GM12878 (cell line): ENCODE data around the gene SHISA7. TPM values are rescaled to one million over a fixed set of nuclear protein-coding genes. Genes with fewer than 3 reads are reported as not detected.

Source experiments
- BCL3 ChIP-seq: IDR thresholded peaks from 2 replicates; pipeline ENCODE4 v1.6.1; 2011; ENCODE audit warnings: borderline replicate concordance, low read depth, mild to moderate bottlenecking, moderate library complexity, low read length; ENCODE audit not compliant: insufficient read depth, poor library complexity, severe bottlenecking
- polyA plus RNA-seq, 11 experiments: library from polyadenylated mRNA; depleted of rRNA in 4 of 11; unstranded in 6 of 11; stranded (reverse) in 5 of 11; fragments of >200 nt; fragmentation: Nextera tagmentation in 4 of 11; fragmentation: Illumina TruSeq in 1 of 11; extraction: Ambion mirVana in 4 of 11; extraction: Trizol in 1 of 11; gene quantifications; 1 replicate in 1 of 11; 2 replicates in 10 of 11; pipeline versions ENCODE4 v1.2.1 to v1.2.3, GENCODE V29; 2011 to 2016; ENCODE audit warnings: inconsistent platforms in 2 of 11, missing spikeins in 2 of 11, low read depth in 1 of 11
- total RNA-seq, 4 experiments: library from RNA; depleted of rRNA in 3 of 4; stranded (reverse); fragments of >200 nt in 3 of 4; fragmentation: Illumina TruSeq in 1 of 4; extraction: Trizol in 1 of 4; gene quantifications; 2 replicates each; pipeline versions ENCODE4 v1.2.1 to v1.2.3, GENCODE V29; 2013 to 2021

The SHISA7 gene
- total and polyA plus RNA-seq, 10 of the 15 experiments (the other 5 are each of a cell fraction or from before 2014, with no cell fraction given): 0.03 TPM; not detected in 9

- no peak for TF ChIP-seq BCL3
- TF ChIP-seq, all 136 proteins: peak for 0
Measured at GRCh38 chr19:55379174-55379573, 63.9 kb downstream of the SHISA7 start (continued).

Other genes starting within 250 kb of the SHISA7 start
Only the 7 nearest of the 31 such genes appear.
- 717 and 1,079 TPM in 2 replicates for gene RPL28, start 57.4 kb downstream of the SHISA7 start, total RNA-seq (2014; rRNA removed)
- 1,192 and 1,229 TPM in 2 replicates for gene RPL28, start 57.4 kb downstream of the SHISA7 start, total RNA-seq (2014; rRNA removed; fragmentation: Illumina TruSeq; extraction: Trizol)
- gene RPL28, start 57.4 kb downstream of the SHISA7 start, total RNA-seq (2021): 3,542 and 3,611 TPM in 2 replicates
- gene RPL28, start 57.4 kb downstream of the SHISA7 start, polyA plus RNA-seq (2011; rRNA removed): 139 and 260 TPM in 2 replicates
- 225 and 1,758 TPM in 2 replicates for gene RPL28, start 57.4 kb downstream of the SHISA7 start, polyA plus RNA-seq (2014; fragmentation: Illumina TruSeq; extraction: Trizol)
- gene RPL28, start 57.4 kb downstream of the SHISA7 start, polyA plus RNA-seq (2014; fragmentation: Nextera tagmentation; extraction: Ambion mirVana): 100 to 1,000 TPM; 290 to 479 TPM
- 1,272 and 1,578 TPM in 2 replicates for gene RPL28, start 57.4 kb downstream of the SHISA7 start, polyA plus RNA-seq (2014; rRNA removed)
- gene RPL28, start 57.4 kb downstream of the SHISA7 start, polyA plus RNA-seq (2016; fragmentation: Nextera tagmentation; extraction: Ambion mirVana): 100 to 1,000 TPM; 692 to 703 TPM
- gene UBE2S, start 35.5 kb downstream of the SHISA7 start, total RNA-seq (2014; rRNA removed): 517 and 640 TPM in 2 replicates
- 58.9 and 67.6 TPM in 2 replicates for gene UBE2S, start 35.5 kb downstream of the SHISA7 start, total RNA-seq (2014; rRNA removed; fragmentation: Illumina TruSeq; extraction: Trizol)
- 258 and 260 TPM in 2 replicates for gene UBE2S, start 35.5 kb downstream of the SHISA7 start, total RNA-seq (2021)
- 46.6 and 82.3 TPM in 2 replicates for gene UBE2S, start 35.5 kb downstream of the SHISA7 start, polyA plus RNA-seq (2011; rRNA removed)
- gene UBE2S, start 35.5 kb downstream of the SHISA7 start, polyA plus RNA-seq (2014; fragmentation: Illumina TruSeq; extraction: Trizol): 20.6 and 105 TPM in 2 replicates
- gene UBE2S, start 35.5 kb downstream of the SHISA7 start, polyA plus RNA-seq (2014; fragmentation: Nextera tagmentation; extraction: Ambion mirVana): 1 to 10 TPM; 2.3 to 5.1 TPM
- 149 and 769 TPM in 2 replicates for gene UBE2S, start 35.5 kb downstream of the SHISA7 start, polyA plus RNA-seq (2014; rRNA removed)
- gene UBE2S, start 35.5 kb downstream of the SHISA7 start, polyA plus RNA-seq (2016; fragmentation: Nextera tagmentation; extraction: Ambion mirVana): 100 to 1,000 TPM; 323 to 417 TPM
- gene ISOC2, start 18.3 kb upstream of the SHISA7 start, total RNA-seq (2014; rRNA removed): 214 and 238 TPM in 2 replicates
- 36.9 and 45.4 TPM in 2 replicates for gene ISOC2, start 18.3 kb upstream of the SHISA7 start, total RNA-seq (2014; rRNA removed; fragmentation: Illumina TruSeq; extraction: Trizol)
- gene ISOC2, start 18.3 kb upstream of the SHISA7 start, total RNA-seq (2021): 87.7 and 94.2 TPM in 2 replicates
- gene ISOC2, start 18.3 kb upstream of the SHISA7 start, polyA plus RNA-seq (2011; rRNA removed): 12.1 and 40.3 TPM in 2 replicates
- gene ISOC2, start 18.3 kb upstream of the SHISA7 start, polyA plus RNA-seq (2014; fragmentation: Illumina TruSeq; extraction: Trizol): 4.7 and 24.1 TPM in 2 replicates
- 1 to 10 TPM in 1 of 2 experiments, under 1 TPM in 1; 0.72 to 3.0 TPM for gene ISOC2, start 18.3 kb upstream of the SHISA7 start, polyA plus RNA-seq (2014; fragmentation: Nextera tagmentation; extraction: Ambion mirVana)
- gene ISOC2, start 18.3 kb upstream of the SHISA7 start, polyA plus RNA-seq (2014; rRNA removed): 140 and 192 TPM in 2 replicates
- gene ISOC2, start 18.3 kb upstream of the SHISA7 start, polyA plus RNA-seq (2016; fragmentation: Nextera tagmentation; extraction: Ambion mirVana): 10 to 100 TPM; 68.5 to 77.9 TPM
- gene C19orf85, start 21.5 kb upstream of the SHISA7 start, total RNA-seq (2014; rRNA removed): not detected in 2 replicates
- not detected in 2 replicates for gene C19orf85, start 21.5 kb upstream of the SHISA7 start, total RNA-seq (2014; rRNA removed; fragmentation: Illumina TruSeq; extraction: Trizol)
- gene C19orf85, start 21.5 kb upstream of the SHISA7 start, total RNA-seq (2021): not detected in 2 replicates
- not detected in 2 replicates for gene C19orf85, start 21.5 kb upstream of the SHISA7 start, polyA plus RNA-seq (2011; rRNA removed)
- gene C19orf85, start 21.5 kb upstream of the SHISA7 start, polyA plus RNA-seq (2014; fragmentation: Illumina TruSeq; extraction: Trizol): not detected in 2 replicates
- gene C19orf85, start 21.5 kb upstream of the SHISA7 start, polyA plus RNA-seq (2014; fragmentation: Nextera tagmentation; extraction: Ambion mirVana): not detected
- gene C19orf85, start 21.5 kb upstream of the SHISA7 start, polyA plus RNA-seq (2014; rRNA removed): not detected in 2 replicates
- gene C19orf85, start 21.5 kb upstream of the SHISA7 start, polyA plus RNA-seq (2016; fragmentation: Nextera tagmentation; extraction: Ambion mirVana): not detected
- gene ZNF628, start 33.3 kb upstream of the SHISA7 start, total RNA-seq (2014; rRNA removed): 1.3 and 1.6 TPM in 2 replicates
- gene ZNF628, start 33.3 kb upstream of the SHISA7 start, total RNA-seq (2014; rRNA removed; fragmentation: Illumina TruSeq; extraction: Trizol): 0.18 and 0.31 TPM in 2 replicates
- 9.2 and 11.3 TPM in 2 replicates for gene ZNF628, start 33.3 kb upstream of the SHISA7 start, total RNA-seq (2021)
- 0.06 and 0.18 TPM in 2 replicates for gene ZNF628, start 33.3 kb upstream of the SHISA7 start, polyA plus RNA-seq (2011; rRNA removed)
- gene ZNF628, start 33.3 kb upstream of the SHISA7 start, polyA plus RNA-seq (2014; fragmentation: Illumina TruSeq; extraction: Trizol): 0.04 TPM in 1 of 2 replicates, not detected in the other
- gene ZNF628, start 33.3 kb upstream of the SHISA7 start, polyA plus RNA-seq (2014; fragmentation: Nextera tagmentation; extraction: Ambion mirVana): under 1 TPM in 1 of 2 experiments, not detected in 1; 0.04 TPM
- 2.4 and 3.9 TPM in 2 replicates for gene ZNF628, start 33.3 kb upstream of the SHISA7 start, polyA plus RNA-seq (2014; rRNA removed)
- gene ZNF628, start 33.3 kb upstream of the SHISA7 start, polyA plus RNA-seq (2016; fragmentation: Nextera tagmentation; extraction: Ambion mirVana): 1 to 10 TPM; 1.6 to 1.7 TPM
- gene NAT14, start 41.9 kb upstream of the SHISA7 start, total RNA-seq (2014; rRNA removed): 9.1 and 14.0 TPM in 2 replicates
- gene NAT14, start 41.9 kb upstream of the SHISA7 start, total RNA-seq (2014; rRNA removed; fragmentation: Illumina TruSeq; extraction: Trizol): 6.8 TPM in 2 replicates
- gene NAT14, start 41.9 kb upstream of the SHISA7 start, total RNA-seq (2021): 20.4 and 23.6 TPM in 2 replicates
- gene NAT14, start 41.9 kb upstream of the SHISA7 start, polyA plus RNA-seq (2011; rRNA removed): 6.4 and 12.3 TPM in 2 replicates
- gene NAT14, start 41.9 kb upstream of the SHISA7 start, polyA plus RNA-seq (2014; fragmentation: Illumina TruSeq; extraction: Trizol): 2.7 and 6.5 TPM in 2 replicates
- gene NAT14, start 41.9 kb upstream of the SHISA7 start, polyA plus RNA-seq (2014; fragmentation: Nextera tagmentation; extraction: Ambion mirVana): 1 to 10 TPM in 1 of 2 experiments, under 1 TPM in 1; 0.87 to 4.7 TPM
- gene NAT14, start 41.9 kb upstream of the SHISA7 start, polyA plus RNA-seq (2014; rRNA removed): 14.3 and 16.7 TPM in 2 replicates
- 10 to 100 TPM in 1 of 2 experiments, 1 to 10 TPM in 1; 8.9 to 10.4 TPM for gene NAT14, start 41.9 kb upstream of the SHISA7 start, polyA plus RNA-seq (2016; fragmentation: Nextera tagmentation; extraction: Ambion mirVana)
- gene SSC5D, start 45.1 kb upstream of the SHISA7 start, total RNA-seq (2014; rRNA removed): 0.06 TPM in 1 of 2 replicates, not detected in the other
- 0.04 TPM in 1 of 2 replicates, not detected in the other for gene SSC5D, start 45.1 kb upstream of the SHISA7 start, total RNA-seq (2014; rRNA removed; fragmentation: Illumina TruSeq; extraction: Trizol)
- gene SSC5D, start 45.1 kb upstream of the SHISA7 start, total RNA-seq (2021): 0.13 and 0.19 TPM in 2 replicates
- gene SSC5D, start 45.1 kb upstream of the SHISA7 start, polyA plus RNA-seq (2011; rRNA removed): 0.01 and 0.04 TPM in 2 replicates
- 0.03 and 0.10 TPM in 2 replicates for gene SSC5D, start 45.1 kb upstream of the SHISA7 start, polyA plus RNA-seq (2014; fragmentation: Illumina TruSeq; extraction: Trizol)
- not detected for gene SSC5D, start 45.1 kb upstream of the SHISA7 start, polyA plus RNA-seq (2014; fragmentation: Nextera tagmentation; extraction: Ambion mirVana)
- gene SSC5D, start 45.1 kb upstream of the SHISA7 start, polyA plus RNA-seq (2014; rRNA removed): 0.05 and 0.08 TPM in 2 replicates
- not detected for gene SSC5D, start 45.1 kb upstream of the SHISA7 start, polyA plus RNA-seq (2016; fragmentation: Nextera tagmentation; extraction: Ambion mirVana)